Measurements from ENCODE around the gene GRAP. TPM values are rescaled to one million over a fixed set of nuclear protein-coding genes. Genes with fewer than 3 reads are reported as not detected.

The GRAP gene
- total RNA-seq, 2 donors from 2014 or later = 2.5 to 5.6 TPM

- no peak for TF ChIP-seq CTCF (IDR thresholded peaks at IDR 0.05)
- peaks cover 0 to 2% of the 10 kb centered on the region in 2 donors for H3K9me3 ChIP-seq
- no peaks in the 10 kb centered on the region for H3K36me3 ChIP-seq
- H3K27me3 ChIP-seq = no peaks in the 10 kb centered on the region
- H3K27ac ChIP-seq = peak overlapping the region in 1 of 2 donors; percentile 84
- no peak for DNase-seq (ENCODE audit: low spot score)
- H3K4me1 ChIP-seq = peaks cover 0 to 53% of the 10 kb centered on the region in 2 donors
- H3K4me3 ChIP-seq = no peak overlapping the region
These were observed 56.4 kb downstream of the GRAP start for GRCh38 chr17:18990331-18990730.

- no peak overlapping the region for H3K4me3 ChIP-seq
- no peaks in the 10 kb centered on the region for H3K27me3 ChIP-seq
- H3K36me3 ChIP-seq = no peaks in the 10 kb centered on the region
- no peak for DNase-seq (ENCODE audit: low spot score)
- H3K4me1 ChIP-seq = peaks cover 0 to 54% of the 10 kb centered on the region in 2 donors
- no peaks in the 10 kb centered on the region for H3K9me3 ChIP-seq
- TF ChIP-seq CTCF (IDR thresholded peaks at IDR 0.05) = no peak
- peak overlapping the region; percentile 80 to 84 for H3K27ac ChIP-seq
These were observed 58.1 kb downstream of the GRAP start for GRCh38 chr17:18988546-18989173.

- H3K27me3 ChIP-seq = no peaks in the 10 kb centered on the region
- no peak overlapping the region for H3K4me3 ChIP-seq
- no peaks in the 10 kb centered on the region for H3K36me3 ChIP-seq
- H3K27ac ChIP-seq = peak overlapping the region; percentile 80 to 84
- no peak for DNase-seq (ENCODE audit: low spot score)
- TF ChIP-seq CTCF (IDR thresholded peaks at IDR 0.05) = no peak
- H3K4me1 ChIP-seq = peaks cover 0 to 54% of the 10 kb centered on the region in 2 donors
- no peaks in the 10 kb centered on the region for H3K9me3 ChIP-seq
These were observed 58.8 kb downstream of the GRAP start for GRCh38 chr17:18987862-18988545.

GRCh38 chr17:18987230-18987610 is 59.5 kb downstream of the GRAP start:
- DNase-seq (ENCODE audit: low spot score) = no peak
- Histone ChIP-seq H3K4me3 (no peak overlapping the region), H3K36me3 (no peaks in the 10 kb centered on the region), H3K27ac (peak overlapping the region; percentile 80 to 84), H3K27me3 (no peaks in the 10 kb centered on the region), H3K9me3 (no peaks in the 10 kb centered on the region), H3K4me1 (peaks cover 0 to 54% of the 10 kb centered on the region in 2 donors)
- no peak for TF ChIP-seq CTCF (IDR thresholded peaks at IDR 0.05)

GRCh38 chr17:18986541-18987229 is 60.1 kb downstream of the GRAP start:
- Histone ChIP-seq H3K4me1 (peaks cover 0 to 54% of the 10 kb centered on the region in 2 donors), H3K27ac (peak overlapping the region; percentile 80 to 84), H3K27me3 (no peaks in the 10 kb centered on the region), H3K4me3 (no peak overlapping the region), H3K36me3 (no peaks in the 10 kb centered on the region), H3K9me3 (no peaks in the 10 kb centered on the region)
- DNase-seq (ENCODE audit: low spot score) = no peak
- TF ChIP-seq CTCF (IDR thresholded peaks at IDR 0.05) = no peak

Data from right atrium auricular region (tissue), 2 donors.